Airway epithelial cell (primary cell): ENCODE data around the gene EPHA2. TPM values are rescaled to one million over a fixed set of nuclear protein-coding genes. Genes with fewer than 3 reads are reported as not detected.

Experiments
- total RNA-seq: library from RNA; depleted of rRNA; stranded (reverse); fragments of >200 nt; gene quantifications from 2 replicates; pipeline ENCODE4 v1.2.3, GENCODE V29; 2015

Gene EPHA2
- 153 and 169 TPM in 2 replicates for total RNA-seq

DNA sequence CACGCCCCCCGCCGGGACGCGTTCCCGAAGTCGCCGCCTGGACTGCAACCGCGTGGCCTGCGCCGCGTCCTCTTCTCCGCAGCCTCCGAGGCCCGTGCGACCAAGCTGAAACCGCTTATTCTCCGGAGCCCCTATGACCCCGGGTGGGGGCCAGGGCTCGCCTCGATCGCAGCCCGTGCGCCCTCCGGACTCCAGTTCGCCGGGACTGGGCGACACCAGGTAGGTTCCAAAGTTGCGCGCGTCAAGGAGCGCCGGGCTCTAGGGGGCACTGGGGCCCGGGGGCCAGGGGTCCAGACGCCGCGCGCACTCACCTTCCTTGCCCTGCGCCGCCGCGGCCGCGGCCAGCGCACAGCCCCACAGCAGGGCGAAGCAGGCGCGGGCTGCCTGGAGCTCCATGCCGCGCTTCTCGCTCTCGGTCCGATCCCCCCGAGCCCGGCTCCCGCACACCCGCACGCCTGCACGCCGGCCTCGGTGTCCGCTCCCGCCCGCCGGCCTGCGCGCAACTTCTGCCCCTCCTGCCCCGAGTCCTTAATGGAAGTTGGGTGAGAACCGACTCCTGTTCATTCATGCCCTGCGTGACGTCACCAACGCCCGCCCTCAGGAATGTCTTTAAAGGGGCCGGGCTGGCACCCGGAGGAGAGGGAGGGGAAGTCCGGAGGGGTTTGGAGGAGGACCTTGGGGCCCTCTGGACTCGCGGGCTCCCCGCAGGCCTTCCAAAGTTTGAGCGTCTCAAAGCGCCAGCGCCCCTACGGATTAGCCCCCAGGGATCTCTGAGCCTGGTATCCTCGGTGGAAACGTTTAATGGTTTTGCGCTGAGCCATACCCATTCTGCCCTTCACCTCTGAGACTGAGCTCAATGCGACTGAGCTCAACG, at the start of gene EPHA2:
Gene EPHA2, minus strand, starts transcription at position 533 of the 874 bp plus-strand sequence. Its CDS starts 137 bp downstream, at position 396.

Other genes starting within 250 kb of the EPHA2 start
- gene ZBTB17, start 180.0 kb downstream of the EPHA2 start, total RNA-seq = 28.2 and 28.8 TPM in 2 replicates
- gene SRARP, start 151.8 kb downstream of the EPHA2 start, total RNA-seq = not detected in 2 replicates
- not detected in 2 replicates for gene HSPB7, start 138.0 kb downstream of the EPHA2 start, total RNA-seq
- not detected in 2 replicates for gene CLCNKA, start 134.0 kb downstream of the EPHA2 start, total RNA-seq
- gene CLCNKB, start 112.3 kb downstream of the EPHA2 start, total RNA-seq = not detected in 2 replicates
- gene FAM131C, start 82.4 kb downstream of the EPHA2 start, total RNA-seq = 2.0 and 3.5 TPM in 2 replicates
- 26.7 and 28.1 TPM in 2 replicates for gene ARHGEF19, start 56.6 kb upstream of the EPHA2 start, total RNA-seq
- gene CPLANE2, start 81.1 kb upstream of the EPHA2 start, total RNA-seq = 3.7 and 6.5 TPM in 2 replicates
- gene FBXO42, start 196.4 kb upstream of the EPHA2 start, total RNA-seq = 7.3 and 15.2 TPM in 2 replicates
- gene SZRD1, start 211.2 kb upstream of the EPHA2 start, total RNA-seq = 54.9 and 59.5 TPM in 2 replicates